K562 (cell line): ENCODE results near the gene ACTRT2. TPM values are rescaled to one million over a fixed set of nuclear protein-coding genes. Genes with fewer than 3 reads are reported as not detected.

Experiments
- ATAC-seq: fragments of 200-7000 bp; cut with Tn5 transposase; 3 replicates; pipeline ENCODE4 v1.9.1; 2020; ENCODE audit warnings: moderate library complexity
- BruUV-seq: library from RNA; stranded (reverse); fragments of 400-500 nt; replicated peaks from 2 replicates; lab custom pipeline; 2021; lab: Mats Ljungman, UMichigan
- CTCF ChIA-PET: fragments of 300-600 bp; formaldehyde crosslinking; extraction: SDS; loops from one replicate; lab custom pipeline; 2021; ENCODE audit warnings: low intra/inter-chr PET ratio; lab: Yijun Ruan, JAX
- POLR2A ChIA-PET: fragments of 300-600, 350-650 bp; sonication (Branson Sonifier 250); formaldehyde crosslinking; extraction: SDS; loops from one replicate; lab custom pipeline; 2021; ENCODE audit warnings: antibody characterized with exemption, inconsistent platforms; lab: Yijun Ruan, JAX
- DNase-seq, 4 experiments: peaks; one replicate each; pipeline versions ENCODE4 v3.0.0 to v3.0.0-alpha.2; 2011 to 2018; ENCODE audit warnings: low spot score in 3 of 4, mixed read lengths in 3 of 4; ENCODE audit errors: extremely low read depth in 1 of 4
- FAIRE-seq: peaks from 2 replicates; lab custom pipeline; 2011; peaks lifted over from hg19 to GRCh38; lab: Jason Lieb, UNC
- H2AFZ ChIP-seq: 2 replicates; pipeline ENCODE4 v1.6.0; 2011; ENCODE audit warnings: low read depth, low read length, control low read depth, inconsistent platforms
- H3K27ac ChIP-seq: fragments of 200-600 bp; 3 replicates; pipeline ENCODE4 v1.8.0; 2011; ENCODE audit warnings: low read depth, mild to moderate bottlenecking, control low read depth, inconsistent platforms, low read length, moderate library complexity, mixed read lengths; ENCODE audit errors: extremely low read depth
- H3K27me3 ChIP-seq, 2 experiments: fragments of 300-600 bp in 1 of 2; 2 replicates in 1 of 2; 3 replicates in 1 of 2; pipeline versions ENCODE4 v1.6.0 to v1.8.0; 2011; ENCODE audit warnings: inconsistent platforms in 2 of 2, low read length in 2 of 2, mild to moderate bottlenecking in 1 of 2, mixed read lengths in 1 of 2, moderate library complexity in 1 of 2; ENCODE audit not compliant: control insufficient read depth in 2 of 2, insufficient read depth in 2 of 2
- H3K36me3 ChIP-seq: fragments of 300-600 bp; 3 replicates; pipeline ENCODE4 v1.8.0; 2011; ENCODE audit warnings: mild to moderate bottlenecking, low read length, inconsistent platforms; ENCODE audit not compliant: control insufficient read depth, insufficient read depth
- H3K4me1 ChIP-seq, 2 experiments: fragments of 200-600 bp in 1 of 2; replicated peaks in 1 of 2; 2 replicates in 1 of 2; 3 replicates in 1 of 2; pipeline versions ENCODE4 v1.5.1 to v1.8.0; 2011; ENCODE audit warnings: inconsistent platforms in 2 of 2, low read length in 2 of 2, mild to moderate bottlenecking in 1 of 2, mixed read lengths in 1 of 2, moderate library complexity in 1 of 2; ENCODE audit not compliant: control insufficient read depth in 2 of 2, insufficient read depth in 2 of 2
- H3K4me2 ChIP-seq: 2 replicates; pipeline ENCODE4 v1.6.1; 2011; ENCODE audit warnings: low read length, control low read depth, inconsistent platforms, mixed read lengths; ENCODE audit not compliant: insufficient read depth
- H3K4me3 ChIP-seq: fragments of 200-600 bp; sonication (generic), shearing (Covaris generic); 2 replicates; pipeline ENCODE4 v1.5.1; 2016; ENCODE audit warnings: control low read depth, inconsistent platforms
- H3K79me2 ChIP-seq: fragments of 200-600 bp; 3 replicates; pipeline ENCODE4 v1.8.0; 2011; ENCODE audit warnings: low read length, inconsistent platforms; ENCODE audit not compliant: control insufficient read depth, insufficient read depth
- H3K9ac ChIP-seq, 2 experiments: 2 replicates each; pipeline versions ENCODE4 v1.6.0 to v1.6.1; 2011; ENCODE audit warnings: low read depth in 2 of 2, low read length in 2 of 2, control low read depth in 1 of 2, inconsistent platforms in 1 of 2, mild to moderate bottlenecking in 1 of 2, mixed read lengths in 1 of 2; ENCODE audit not compliant: insufficient read depth in 1 of 2
- H3K9me1 ChIP-seq: one replicate; pipeline ENCODE4 v1.6.0; 2011; ENCODE audit warnings: inconsistent platforms, mild to moderate bottlenecking, low read length, moderate library complexity; ENCODE audit not compliant: control insufficient read depth, insufficient read depth
- H3K9me3 ChIP-seq: replicated peaks from 2 replicates; pipeline ENCODE4 v1.5.1; 2011; ENCODE audit warnings: low read depth, low read length, inconsistent platforms; ENCODE audit not compliant: control insufficient read depth, insufficient read depth
- H4K20me1 ChIP-seq: replicated peaks from 2 replicates; pipeline ENCODE4 v1.6.1; 2011; ENCODE audit warnings: low read length, inconsistent platforms, mixed read lengths; ENCODE audit not compliant: control insufficient read depth, insufficient read depth
- BDP1 ChIP-seq: IDR thresholded peaks from 3 replicates; pipeline ENCODE4 v1.6.1; 2011; ENCODE audit not compliant: insufficient read length, insufficient read depth
- CBFB ChIP-seq: sonication (generic); formaldehyde crosslinking; IDR thresholded peaks from 2 replicates; pipeline ENCODE4 v1.4.0; 2020; ENCODE audit warnings: mild to moderate bottlenecking, missing genetic modification reagents
- NR2C2 ChIP-seq, 2 experiments: fragments of 200-800 bp in 1 of 2; sonication (Bioruptor generic) in 1 of 2; sonication (generic) in 1 of 2; formaldehyde crosslinking in 1 of 2; IDR thresholded peaks; 2 replicates each; pipeline versions ENCODE4 v1.6.1 to v1.8.0; 2016 to 2022; ENCODE audit warnings: mild to moderate bottlenecking in 1 of 2, missing compliant biosample characterization in 1 of 2, missing genetic modification characterization in 1 of 2, missing genetic modification reagents in 1 of 2
- POLR3G ChIP-seq: IDR thresholded peaks from 2 replicates; pipeline ENCODE4 v1.6.1; 2011; ENCODE audit not compliant: insufficient read length, insufficient replicate concordance; ENCODE audit errors: extremely low read depth
- RBM14 ChIP-seq: fragments of 200-400 bp; formaldehyde crosslinking; IDR thresholded peaks from 2 replicates; pipeline ENCODE4 v1.6.1; 2018; ENCODE audit warnings: low read depth, mild to moderate bottlenecking, low read length, moderate library complexity, borderline replicate concordance; ENCODE audit not compliant: insufficient read depth
- SMAD1 ChIP-seq: fragments of 150-350 bp; IDR thresholded peaks from 2 replicates; pipeline ENCODE4 v1.6.1; 2014; ENCODE audit warnings: low read length, low read depth; ENCODE audit not compliant: partially characterized antibody
- SMARCB1 ChIP-seq: IDR thresholded peaks from 2 replicates; pipeline ENCODE4 v1.6.1; 2011; ENCODE audit warnings: improper control_type of control experiment, low read depth; ENCODE audit not compliant: insufficient read length
- SMARCC2 ChIP-seq: fragments of 450-650 bp; IDR thresholded peaks from 2 replicates; pipeline ENCODE4 v1.6.1; 2017; ENCODE audit warnings: antibody characterized with exemption, moderate library complexity, mild to moderate bottlenecking, low read depth
- SNRNP70 ChIP-seq: fragments of 200-400 bp; formaldehyde crosslinking; optimal IDR thresholded peaks from 2 replicates; pipeline ENCODE3; 2017; ENCODE audit warnings: low read depth, low read length
- ZBTB2 ChIP-seq: fragments of 450-650 bp; IDR thresholded peaks from 2 replicates; pipeline ENCODE4 v1.6.1; 2016; ENCODE audit warnings: antibody characterized with exemption
- WGBS: fragments of 100-300 bp; shearing (Covaris generic); methylation state at CpG from one replicate; pipeline ENCODE4 v1.1.6; 2016; ENCODE audit warnings: low coverage, mixed read lengths; ENCODE audit not compliant: insufficient coverage; ENCODE audit errors: missing lambda C conversion rate; 5-methylcytosine and 5-hydroxymethylcytosine counted together
- in situ Hi-C: fragments of 300-500 bp; cut with MboI; formaldehyde crosslinking; loops from 4 replicates; pipeline ENCODE4 v1.15.0; 2018; ENCODE audit warnings: inconsistent platforms, mixed read lengths
- intact Hi-C: fragments of 100-400 bp; cut with micrococcal nuclease; formaldehyde crosslinking; loops from 2 replicates; pipeline ENCODE4 v1.14.2; 2022
- polyA plus RNA-seq, 8 experiments: library from polyadenylated mRNA; depleted of rRNA in 4 of 8; stranded (reverse) in 5 of 8; unstranded in 3 of 8; fragments of >200 nt; fragmentation: Nextera tagmentation in 2 of 8; fragmentation: Illumina TruSeq in 1 of 8; extraction: Ambion mirVana in 2 of 8; extraction: Trizol in 1 of 8; gene quantifications; 2 replicates each; pipeline versions ENCODE4 v1.2.1 to v1.2.3, GENCODE V29; 2011 to 2014; ENCODE audit warnings: inconsistent platforms in 1 of 8, missing spikeins in 1 of 8
- total RNA-seq, 7 experiments: library from RNA; depleted of rRNA in 6 of 7; stranded (reverse); fragments of >200 nt in 6 of 7; fragmentation: Illumina TruSeq in 2 of 7; extraction: Trizol in 2 of 7; gene quantifications; 2 replicates each; pipeline versions ENCODE4 v1.2.1 to v1.2.3, GENCODE V29; 2011 to 2021; ENCODE audit warnings: low replicate concordance in 1 of 7
- TF ChIP-seq, protein P1 (sequence below): IDR thresholded peaks from 3 replicates; pipeline ENCODE4 v1.6.1; 2011; ENCODE audit warnings: borderline replicate concordance, mild to moderate bottlenecking, moderate library complexity; ENCODE audit not compliant: insufficient read length; ENCODE audit errors: extremely low read depth
- TF ChIP-seq, protein P2 (sequence below): fragments of 450-650 bp; IDR thresholded peaks from 2 replicates; pipeline ENCODE4 v1.6.1; 2018; ENCODE audit not compliant: partially characterized antibody

ACTRT2 gene
- total and polyA plus RNA-seq, 9 of the 15 experiments (the other 6 are each of a cell fraction or from before 2014, with no cell fraction given), result not detected

- no peak overlapping the region for H3K4me3 ChIP-seq
- CTCF ChIA-PET, result no interaction called here
- no TSS peak for BruUV-seq
- no peak for FAIRE-seq
- H4K20me1 ChIP-seq, result no peaks in the 10 kb centered on the region
- intact Hi-C loops, result no loop called here
- peaks cover 0 to 14% of the 10 kb centered on the region in 2 experiments; a peak in 3 of 5 replicates for H3K27me3 ChIP-seq
- H3K27ac ChIP-seq, result no peak overlapping the region
- no peaks in the 10 kb centered on the region for H3K9me1 ChIP-seq
- H3K9ac ChIP-seq, result no peak overlapping the region
- no peak overlapping the region for H3K4me2 ChIP-seq
- H3K79me2 ChIP-seq, result no peaks in the 10 kb centered on the region
- no peak for ATAC-seq
- no peaks in the 10 kb centered on the region for H3K36me3 ChIP-seq
- H3K4me1 ChIP-seq, result no peaks in the 10 kb centered on the region; a peak in 1 of 5 replicates
- POLR2A ChIA-PET, result interaction anchor here (0.6 kb wide), 1 partner anchor 415 kb away, joined by 3 read pairs; no protein-coding TSS in a partner anchor
- in situ Hi-C loops, result loop anchor here (5.0 kb wide), 1 partner anchor 421 kb away; no protein-coding TSS in a partner anchor
- WGBS, result under 1% methylated on average over 20 of the region's 20 CpGs
- no peak for DNase-seq
- H2AFZ ChIP-seq, result no peak overlapping the region
- no peaks in the 10 kb centered on the region for H3K9me3 ChIP-seq
- TF ChIP-seq NR2C2 (CRISPR knock-in tag; IDR thresholded peaks at IDR 0.05) (no peak), NR2C2 (tag; IDR thresholded peaks at IDR 0.05) (no peak), SNRNP70 (no peak), BDP1 (no peak), CBFB (CRISPR knock-in tag) (no peak), SMARCC2 (no peak), SMAD1 (no peak), RBM14 (no peak), ZBTB2 (no peak), POLR3G (no peak), SMARCB1 (no peak)
- TF ChIP-seq, protein P1, sequence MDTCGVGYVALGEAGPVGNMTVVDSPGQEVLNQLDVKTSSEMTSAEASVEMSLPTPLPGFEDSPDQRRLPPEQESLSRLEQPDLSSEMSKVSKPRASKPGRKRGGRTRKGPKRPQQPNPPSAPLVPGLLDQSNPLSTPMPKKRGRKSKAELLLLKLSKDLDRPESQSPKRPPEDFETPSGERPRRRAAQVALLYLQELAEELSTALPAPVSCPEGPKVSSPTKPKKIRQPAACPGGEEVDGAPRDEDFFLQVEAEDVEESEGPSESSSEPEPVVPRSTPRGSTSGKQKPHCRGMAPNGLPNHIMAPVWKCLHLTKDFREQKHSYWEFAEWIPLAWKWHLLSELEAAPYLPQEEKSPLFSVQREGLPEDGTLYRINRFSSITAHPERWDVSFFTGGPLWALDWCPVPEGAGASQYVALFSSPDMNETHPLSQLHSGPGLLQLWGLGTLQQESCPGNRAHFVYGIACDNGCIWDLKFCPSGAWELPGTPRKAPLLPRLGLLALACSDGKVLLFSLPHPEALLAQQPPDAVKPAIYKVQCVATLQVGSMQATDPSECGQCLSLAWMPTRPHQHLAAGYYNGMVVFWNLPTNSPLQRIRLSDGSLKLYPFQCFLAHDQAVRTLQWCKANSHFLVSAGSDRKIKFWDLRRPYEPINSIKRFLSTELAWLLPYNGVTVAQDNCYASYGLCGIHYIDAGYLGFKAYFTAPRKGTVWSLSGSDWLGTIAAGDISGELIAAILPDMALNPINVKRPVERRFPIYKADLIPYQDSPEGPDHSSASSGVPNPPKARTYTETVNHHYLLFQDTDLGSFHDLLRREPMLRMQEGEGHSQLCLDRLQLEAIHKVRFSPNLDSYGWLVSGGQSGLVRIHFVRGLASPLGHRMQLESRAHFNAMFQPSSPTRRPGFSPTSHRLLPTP, result no peak
- TF ChIP-seq, protein P2, sequence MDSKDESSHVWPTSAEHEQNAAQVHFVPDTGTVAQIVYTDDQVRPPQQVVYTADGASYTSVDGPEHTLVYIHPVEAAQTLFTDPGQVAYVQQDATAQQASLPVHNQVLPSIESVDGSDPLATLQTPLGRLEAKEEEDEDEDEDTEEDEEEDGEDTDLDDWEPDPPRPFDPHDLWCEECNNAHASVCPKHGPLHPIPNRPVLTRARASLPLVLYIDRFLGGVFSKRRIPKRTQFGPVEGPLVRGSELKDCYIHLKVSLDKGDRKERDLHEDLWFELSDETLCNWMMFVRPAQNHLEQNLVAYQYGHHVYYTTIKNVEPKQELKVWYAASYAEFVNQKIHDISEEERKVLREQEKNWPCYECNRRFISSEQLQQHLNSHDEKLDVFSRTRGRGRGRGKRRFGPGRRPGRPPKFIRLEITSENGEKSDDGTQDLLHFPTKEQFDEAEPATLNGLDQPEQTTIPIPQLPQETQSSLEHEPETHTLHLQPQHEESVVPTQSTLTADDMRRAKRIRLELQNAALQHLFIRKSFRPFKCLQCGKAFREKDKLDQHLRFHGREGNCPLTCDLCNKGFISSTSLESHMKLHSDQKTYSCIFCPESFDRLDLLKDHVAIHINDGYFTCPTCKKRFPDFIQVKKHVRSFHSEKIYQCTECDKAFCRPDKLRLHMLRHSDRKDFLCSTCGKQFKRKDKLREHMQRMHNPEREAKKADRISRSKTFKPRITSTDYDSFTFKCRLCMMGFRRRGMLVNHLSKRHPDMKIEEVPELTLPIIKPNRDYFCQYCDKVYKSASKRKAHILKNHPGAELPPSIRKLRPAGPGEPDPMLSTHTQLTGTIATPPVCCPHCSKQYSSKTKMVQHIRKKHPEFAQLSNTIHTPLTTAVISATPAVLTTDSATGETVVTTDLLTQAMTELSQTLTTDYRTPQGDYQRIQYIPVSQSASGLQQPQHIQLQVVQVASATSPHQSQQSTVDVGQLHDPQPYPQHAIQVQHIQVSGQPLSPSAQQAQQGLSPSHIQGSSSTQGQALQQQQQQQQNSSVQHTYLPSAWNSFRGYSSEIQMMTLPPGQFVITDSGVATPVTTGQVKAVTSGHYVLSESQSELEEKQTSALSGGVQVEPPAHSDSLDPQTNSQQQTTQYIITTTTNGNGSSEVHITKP, result no peak
Measured at GRCh38 chr1:3000671-3001470, 20.4 kb upstream of the ACTRT2 start.
